ENCODE data around the gene LSM3. TPM values are rescaled to one million over a fixed set of nuclear protein-coding genes. Genes with fewer than 3 reads are reported as not detected.
A peak's percentile ranks its signal among the peaks of the same experiment; 100 is the strongest.
"Not testable (repeated sequence)": the region's sequence is repeated elsewhere in the genome, so short reads cannot be mapped to it uniquely, and the experiment has no call there.

LSM3 gene
- total RNA-seq, 2 donors from 2014 or later = 12.4 to 16.4 TPM

GRCh38 chr3:14222900-14223594, 44.4 kb downstream of the LSM3 start:
- H3K9ac ChIP-seq (ENCODE audit: low read depth in 2 of 2, low read length in 2 of 2) = no peak overlapping the region

GRCh38 chr3:14223595-14223994, 45.0 kb downstream of the LSM3 start:
- no peak for TF ChIP-seq CTCF (IDR thresholded peaks at IDR 0.05)
- DNase-seq = peak; percentile 9
- Histone ChIP-seq H3K4me1 (peaks cover 10% of the 10 kb centered on the region), H3K27ac (no peak overlapping the region), H3K4me3 (no peak overlapping the region), H3K36me3 (no peaks in the 10 kb centered on the region), H3K9ac (ENCODE audit: low read depth in 2 of 2, low read length in 2 of 2) (no peak overlapping the region), H3K9me3 (no peaks in the 10 kb centered on the region), H3K27me3 (no peaks in the 10 kb centered on the region)
- intact Hi-C loops (cut with DNase I) = no loop called here

More at GRCh38 chr3:14222900-14223594, 44.4 kb downstream of the LSM3 start:
- H3K9me3 ChIP-seq = no peaks in the 10 kb centered on the region
- H3K36me3 ChIP-seq = no peaks in the 10 kb centered on the region
- no peak overlapping the region for H3K27ac ChIP-seq
- intact Hi-C loops (cut with DNase I) = no loop called here
- DNase-seq = peak; percentile 8
- no peak for TF ChIP-seq CTCF (IDR thresholded peaks at IDR 0.05)
- peaks cover 10% of the 10 kb centered on the region for H3K4me1 ChIP-seq
- no peaks in the 10 kb centered on the region for H3K27me3 ChIP-seq
- no peak overlapping the region for H3K4me3 ChIP-seq

- Histone ChIP-seq H3K4me1 (peaks cover 10% of the 10 kb centered on the region), H3K27me3 (no peaks in the 10 kb centered on the region), H3K27ac (no peak overlapping the region), H3K9ac (ENCODE audit: low read depth in 2 of 2, low read length in 2 of 2) (no peak overlapping the region), H3K36me3 (no peaks in the 10 kb centered on the region), H3K9me3 (no peaks in the 10 kb centered on the region), H3K4me3 (no peak overlapping the region)
- no peak for TF ChIP-seq CTCF (IDR thresholded peaks at IDR 0.05)
- intact Hi-C loops (cut with DNase I) = no loop called here
- peak; percentile 15 for DNase-seq
Observed at GRCh38 chr3:14224895-14225294, 46.3 kb downstream of the LSM3 start.

DNA sequence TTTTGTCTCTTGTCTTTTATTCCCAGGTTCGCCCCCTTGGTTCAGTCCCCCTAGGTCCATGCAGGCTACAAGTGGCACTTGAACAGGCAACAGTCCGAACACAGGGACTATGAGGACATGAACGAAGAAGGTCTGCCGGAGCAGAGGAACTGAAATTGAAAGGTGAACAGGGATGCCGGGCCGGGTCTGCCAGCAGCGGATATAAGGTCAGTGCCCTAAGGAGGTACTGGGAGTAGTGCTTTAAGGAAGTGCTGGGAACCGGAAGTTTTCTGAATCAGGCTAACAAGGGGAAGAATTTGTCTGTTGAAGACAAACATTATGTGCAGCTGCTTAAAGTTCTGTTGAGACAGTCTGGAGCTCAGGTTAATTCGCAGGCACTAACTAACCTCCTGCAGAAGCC, 46.8 kb downstream of the LSM3 start:
- Histone ChIP-seq H3K9me3 (no peaks in the 10 kb centered on the region), H3K36me3 (no peaks in the 10 kb centered on the region), H3K4me1 (peaks cover 10% of the 10 kb centered on the region), H3K27ac (no peak overlapping the region), H3K4me3 (no peak overlapping the region), H3K27me3 (no peaks in the 10 kb centered on the region), H3K9ac (ENCODE audit: low read depth in 2 of 2, low read length in 2 of 2) (no peak overlapping the region)
- intact Hi-C loops (cut with DNase I) = no loop called here
- peak; percentile 49 for DNase-seq
- no peak for TF ChIP-seq CTCF (IDR thresholded peaks at IDR 0.05)

- H3K9ac ChIP-seq (ENCODE audit: low read depth in 2 of 2, low read length in 2 of 2); H3K9me3 ChIP-seq; H3K36me3 ChIP-seq; H3K27me3 ChIP-seq; H3K4me3 ChIP-seq; H3K27ac ChIP-seq; intact Hi-C loops (cut with DNase I): not testable (repeated sequence)
- peak; percentile 55 for DNase-seq
- peaks cover 10% of the 10 kb centered on the region for H3K4me1 ChIP-seq
Observed at GRCh38 chr3:14226351-14226750, 47.7 kb downstream of the LSM3 start.

DNA sequence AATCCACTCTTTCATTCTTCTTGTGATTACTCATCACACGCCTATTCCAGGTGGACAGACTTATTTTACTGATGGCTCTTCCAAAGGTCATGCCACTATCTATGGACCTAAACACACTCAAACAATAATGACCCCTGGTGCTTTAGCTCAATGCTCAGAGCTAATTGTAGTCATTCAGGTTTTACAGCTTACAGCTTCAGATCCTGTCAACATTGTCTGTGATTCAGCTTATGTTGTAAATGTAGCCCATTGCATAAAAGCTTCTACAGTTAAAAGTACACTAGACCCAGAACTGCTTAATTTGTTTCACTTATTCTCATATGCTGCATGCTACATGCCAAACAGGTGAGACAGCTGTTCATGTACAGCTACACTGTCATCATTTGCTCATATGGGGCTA, 49.2 kb downstream of the LSM3 start:
- Histone ChIP-seq H3K9me3 (no peaks in the 10 kb centered on the region), H3K36me3 (no peaks in the 10 kb centered on the region), H3K4me3 (no peak overlapping the region), H3K9ac (ENCODE audit: low read depth in 2 of 2, low read length in 2 of 2) (no peak overlapping the region), H3K27ac (peak overlapping the region; percentile 42), H3K4me1 (peaks cover 10% of the 10 kb centered on the region), H3K27me3 (no peaks in the 10 kb centered on the region)
- peak; percentile 24 for DNase-seq
- intact Hi-C loops (cut with DNase I) = no loop called here
- no peak for TF ChIP-seq CTCF (IDR thresholded peaks at IDR 0.05)

Measured in colonic mucosa (tissue), 4 donors.